HepG2 (cell line): ENCODE measurements around the gene CD68. TPM values are rescaled to one million over a fixed set of nuclear protein-coding genes. Genes with fewer than 3 reads are reported as not detected.

Experiments
- ASH2L ChIP-seq: fragments of 300-600, 200-600 bp; sonication (generic); IDR thresholded peaks from 2 replicates; pipeline ENCODE4 v1.7.0; 2017; ENCODE audit warnings: low read depth, mild to moderate bottlenecking, moderate library complexity, mixed read lengths, low read length; ENCODE audit not compliant: insufficient read length
- FOXC1 ChIP-seq: sonication (generic); formaldehyde crosslinking; IDR thresholded peaks from 2 replicates; pipeline ENCODE4 v1.8.0; 2022; ENCODE audit warnings: mild to moderate bottlenecking, missing genetic modification reagents, borderline replicate concordance
- FOXK2 ChIP-seq: fragments of 450-650 bp; IDR thresholded peaks from 2 replicates; pipeline ENCODE4 v1.6.1; 2016
- HNF4A ChIP-seq: sonication (generic); formaldehyde crosslinking; IDR thresholded peaks from 2 replicates; pipeline ENCODE4 v1.4.0; 2020; ENCODE audit warnings: missing genetic modification reagents
- KDM5B ChIP-seq: sonication (generic); formaldehyde crosslinking; IDR thresholded peaks from 2 replicates; pipeline ENCODE4 v1.4.0; 2020; ENCODE audit warnings: missing genetic modification reagents, mild to moderate bottlenecking, borderline replicate concordance
- KDM6A ChIP-seq: IDR thresholded peaks from 2 replicates; pipeline ENCODE4 v1.6.1; 2016; ENCODE audit warnings: low read depth
- MED8 ChIP-seq: sonication (generic); formaldehyde crosslinking; IDR thresholded peaks from 2 replicates; pipeline ENCODE4 v1.8.1; 2023; ENCODE audit warnings: mild to moderate bottlenecking, missing genetic modification reagents; ENCODE audit not compliant: insufficient replicate concordance
- MLLT10 ChIP-seq: sonication (generic); formaldehyde crosslinking; IDR thresholded peaks from 2 replicates; pipeline ENCODE4 v1.4.0; 2020; ENCODE audit warnings: missing genetic modification reagents
- PTBP1 ChIP-seq: fragments of 200-400 bp; formaldehyde crosslinking; IDR thresholded peaks from 2 replicates; pipeline ENCODE4 v1.6.1; 2018; ENCODE audit warnings: low read length, low read depth; ENCODE audit not compliant: poor library complexity, severe bottlenecking
- ZKSCAN5 ChIP-seq: sonication (generic); formaldehyde crosslinking; IDR thresholded peaks from 2 replicates; pipeline ENCODE4 v1.5.1; 2020; ENCODE audit warnings: mild to moderate bottlenecking, missing genetic modification reagents
- ZNF235 ChIP-seq: sonication (generic); formaldehyde crosslinking; IDR thresholded peaks from 2 replicates; pipeline ENCODE4 v1.8.1; 2023; ENCODE audit warnings: mild to moderate bottlenecking, missing genetic modification reagents, borderline replicate concordance
- ZNF383 ChIP-seq: sonication (generic); formaldehyde crosslinking; IDR thresholded peaks from 2 replicates; pipeline ENCODE4 v1.4.0; 2020; ENCODE audit warnings: missing genetic modification reagents, mild to moderate bottlenecking, borderline replicate concordance
- ZNF543 ChIP-seq: sonication (generic); formaldehyde crosslinking; IDR thresholded peaks from 2 replicates; pipeline ENCODE4 v1.4.0; 2020; ENCODE audit warnings: mild to moderate bottlenecking, missing genetic modification reagents
- ZNF607 ChIP-seq: sonication (generic); formaldehyde crosslinking; IDR thresholded peaks from 2 replicates; pipeline ENCODE4 v1.5.1; 2020; ENCODE audit warnings: missing genetic modification reagents, mild to moderate bottlenecking, borderline replicate concordance
- ZNF891 ChIP-seq: sonication (generic); formaldehyde crosslinking; IDR thresholded peaks from 2 replicates; pipeline ENCODE4 v1.5.0; 2020; ENCODE audit warnings: mild to moderate bottlenecking, missing genetic modification reagents
- ZSCAN31 ChIP-seq: sonication (generic); formaldehyde crosslinking; IDR thresholded peaks from 2 replicates; pipeline ENCODE4 v1.5.0; 2020; ENCODE audit warnings: low read depth, mild to moderate bottlenecking, missing genetic modification reagents
- polyA plus RNA-seq, 8 experiments: library from polyadenylated mRNA; depleted of rRNA in 3 of 8; stranded (reverse) in 7 of 8; unstranded in 1 of 8; fragments of >200 nt; fragmentation: Illumina TruSeq in 4 of 8; extraction: Trizol in 4 of 8; gene quantifications; 2 replicates each; pipeline versions ENCODE4 v1.2.1 to v1.2.3, GENCODE V29; 2011 to 2016; ENCODE audit warnings: low read depth in 4 of 8, missing spikeins in 1 of 8, mixed read lengths in 1 of 8; ENCODE audit not compliant: insufficient read depth in 1 of 8
- total RNA-seq, 5 experiments: library from RNA; depleted of rRNA; stranded (reverse); fragments of >200 nt; fragmentation: Illumina TruSeq; extraction: Trizol; gene quantifications; 2 replicates each; pipeline ENCODE4 v1.2.3, GENCODE V29; 2016; ENCODE audit warnings: low read depth in 1 of 5
- TF ChIP-seq, protein P1 (sequence below): fragments of 450-650 bp; IDR thresholded peaks from 2 replicates; pipeline ENCODE4 v1.6.1; 2017; ENCODE audit warnings: mild to moderate bottlenecking
- TF ChIP-seq, protein P2 (sequence below): sonication (generic); formaldehyde crosslinking; IDR thresholded peaks from 2 replicates; pipeline ENCODE4 v1.4.0; 2020; ENCODE audit warnings: low read depth, mild to moderate bottlenecking, missing genetic modification reagents
- TF ChIP-seq, protein P3 (sequence below): sonication (generic); formaldehyde crosslinking; IDR thresholded peaks from 2 replicates; pipeline ENCODE4 v1.5.0; 2020; ENCODE audit warnings: missing genetic modification reagents
- TF ChIP-seq, protein P4 (sequence below): sonication (generic); formaldehyde crosslinking; IDR thresholded peaks from 2 replicates; pipeline ENCODE4 v1.4.0; 2020; ENCODE audit warnings: missing genetic modification reagents

CD68 gene
- total and polyA plus RNA-seq, 2 of the 13 experiments (the other 11 are each of a cell fraction or from before 2014, with no cell fraction given) = 10.3 to 104 TPM

DNA sequence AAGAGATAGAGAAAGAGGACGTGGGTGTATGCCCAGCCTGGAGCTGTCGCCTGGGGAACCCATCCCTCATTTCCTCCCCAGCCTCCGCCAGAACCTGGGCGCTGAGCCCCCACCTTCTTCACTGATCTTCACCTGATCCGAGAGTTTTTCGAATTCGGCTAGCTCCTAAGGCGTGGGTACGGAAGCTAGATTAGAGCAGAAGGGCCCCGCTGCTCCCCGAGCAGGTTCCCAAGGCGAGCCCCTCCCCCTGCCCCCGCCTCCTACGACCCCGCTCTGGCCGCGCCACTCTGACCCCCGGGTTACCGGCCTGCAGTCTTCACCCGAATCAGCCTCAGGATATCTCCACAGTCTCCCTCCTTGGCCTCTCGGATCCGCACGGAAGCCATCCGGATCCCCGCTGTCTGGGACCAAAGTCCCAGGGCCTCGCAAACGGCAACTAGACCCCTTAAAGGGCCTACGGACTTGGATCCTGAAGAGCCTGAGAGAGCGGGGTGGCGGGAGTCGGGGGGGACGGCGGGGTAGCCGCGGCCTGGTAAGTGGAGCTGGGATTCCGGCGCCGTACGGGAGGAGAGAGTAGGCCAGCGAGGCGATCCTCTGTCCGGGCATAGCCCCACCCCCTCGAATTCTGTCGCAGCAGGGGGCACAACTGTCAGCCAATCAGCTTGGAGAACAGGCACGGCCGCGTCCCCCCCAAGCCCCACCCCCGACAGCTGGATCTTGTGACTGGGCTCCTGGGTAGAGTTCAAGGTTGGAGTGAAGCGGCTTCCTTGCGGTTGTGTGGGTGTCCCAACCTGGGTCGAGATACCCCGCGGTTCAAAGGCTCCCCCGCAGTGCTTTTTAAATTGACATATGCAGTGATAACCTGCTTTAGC is 48.0 kb downstream of the CD68 start, which contains the start of gene SAT2 (continued):
- TF ChIP-seq, protein P1, sequence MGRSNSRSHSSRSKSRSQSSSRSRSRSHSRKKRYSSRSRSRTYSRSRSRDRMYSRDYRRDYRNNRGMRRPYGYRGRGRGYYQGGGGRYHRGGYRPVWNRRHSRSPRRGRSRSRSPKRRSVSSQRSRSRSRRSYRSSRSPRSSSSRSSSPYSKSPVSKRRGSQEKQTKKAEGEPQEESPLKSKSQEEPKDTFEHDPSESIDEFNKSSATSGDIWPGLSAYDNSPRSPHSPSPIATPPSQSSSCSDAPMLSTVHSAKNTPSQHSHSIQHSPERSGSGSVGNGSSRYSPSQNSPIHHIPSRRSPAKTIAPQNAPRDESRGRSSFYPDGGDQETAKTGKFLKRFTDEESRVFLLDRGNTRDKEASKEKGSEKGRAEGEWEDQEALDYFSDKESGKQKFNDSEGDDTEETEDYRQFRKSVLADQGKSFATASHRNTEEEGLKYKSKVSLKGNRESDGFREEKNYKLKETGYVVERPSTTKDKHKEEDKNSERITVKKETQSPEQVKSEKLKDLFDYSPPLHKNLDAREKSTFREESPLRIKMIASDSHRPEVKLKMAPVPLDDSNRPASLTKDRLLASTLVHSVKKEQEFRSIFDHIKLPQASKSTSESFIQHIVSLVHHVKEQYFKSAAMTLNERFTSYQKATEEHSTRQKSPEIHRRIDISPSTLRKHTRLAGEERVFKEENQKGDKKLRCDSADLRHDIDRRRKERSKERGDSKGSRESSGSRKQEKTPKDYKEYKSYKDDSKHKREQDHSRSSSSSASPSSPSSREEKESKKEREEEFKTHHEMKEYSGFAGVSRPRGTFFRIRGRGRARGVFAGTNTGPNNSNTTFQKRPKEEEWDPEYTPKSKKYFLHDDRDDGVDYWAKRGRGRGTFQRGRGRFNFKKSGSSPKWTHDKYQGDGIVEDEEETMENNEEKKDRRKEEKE = no peak
- TF ChIP-seq ASH2L (peak; percentile 77), ZNF607 (CRISPR knock-in tag) (peak; percentile 45; the same call in 1 of the 2 replicates), ZNF543 (CRISPR knock-in tag) (0 out of 2 replicates have a peak, but pooled peaks have one; percentile 59), FOXC1 (CRISPR knock-in tag) (0 out of 2 replicates have a peak, but pooled peaks have one; percentile 34), FOXK2 (no peak), ZNF891 (CRISPR knock-in tag) (no peak), PTBP1 (no peak), MED8 (no peak), ZNF383 (no peak), MLLT10 (CRISPR knock-in tag) (no peak), KDM6A (CRISPR knock-in tag) (no peak), ZNF235 (CRISPR knock-in tag) (no peak), ZKSCAN5 (no peak), ZSCAN31 (CRISPR knock-in tag) (no peak), KDM5B (CRISPR knock-in tag) (peak; percentile 52; the same call in 1 of the 2 replicates), HNF4A (CRISPR knock-in tag) (peak; percentile 71)
- TF ChIP-seq, protein P2, sequence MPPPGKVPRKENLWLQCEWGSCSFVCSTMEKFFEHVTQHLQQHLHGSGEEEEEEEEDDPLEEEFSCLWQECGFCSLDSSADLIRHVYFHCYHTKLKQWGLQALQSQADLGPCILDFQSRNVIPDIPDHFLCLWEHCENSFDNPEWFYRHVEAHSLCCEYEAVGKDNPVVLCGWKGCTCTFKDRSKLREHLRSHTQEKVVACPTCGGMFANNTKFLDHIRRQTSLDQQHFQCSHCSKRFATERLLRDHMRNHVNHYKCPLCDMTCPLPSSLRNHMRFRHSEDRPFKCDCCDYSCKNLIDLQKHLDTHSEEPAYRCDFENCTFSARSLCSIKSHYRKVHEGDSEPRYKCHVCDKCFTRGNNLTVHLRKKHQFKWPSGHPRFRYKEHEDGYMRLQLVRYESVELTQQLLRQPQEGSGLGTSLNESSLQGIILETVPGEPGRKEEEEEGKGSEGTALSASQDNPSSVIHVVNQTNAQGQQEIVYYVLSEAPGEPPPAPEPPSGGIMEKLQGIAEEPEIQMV (CRISPR knock-in tag) = no peak
- TF ChIP-seq, protein P3, sequence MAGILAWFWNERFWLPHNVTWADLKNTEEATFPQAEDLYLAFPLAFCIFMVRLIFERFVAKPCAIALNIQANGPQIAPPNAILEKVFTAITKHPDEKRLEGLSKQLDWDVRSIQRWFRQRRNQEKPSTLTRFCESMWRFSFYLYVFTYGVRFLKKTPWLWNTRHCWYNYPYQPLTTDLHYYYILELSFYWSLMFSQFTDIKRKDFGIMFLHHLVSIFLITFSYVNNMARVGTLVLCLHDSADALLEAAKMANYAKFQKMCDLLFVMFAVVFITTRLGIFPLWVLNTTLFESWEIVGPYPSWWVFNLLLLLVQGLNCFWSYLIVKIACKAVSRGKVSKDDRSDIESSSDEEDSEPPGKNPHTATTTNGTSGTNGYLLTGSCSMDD (CRISPR knock-in tag) = no peak
- TF ChIP-seq, protein P4, sequence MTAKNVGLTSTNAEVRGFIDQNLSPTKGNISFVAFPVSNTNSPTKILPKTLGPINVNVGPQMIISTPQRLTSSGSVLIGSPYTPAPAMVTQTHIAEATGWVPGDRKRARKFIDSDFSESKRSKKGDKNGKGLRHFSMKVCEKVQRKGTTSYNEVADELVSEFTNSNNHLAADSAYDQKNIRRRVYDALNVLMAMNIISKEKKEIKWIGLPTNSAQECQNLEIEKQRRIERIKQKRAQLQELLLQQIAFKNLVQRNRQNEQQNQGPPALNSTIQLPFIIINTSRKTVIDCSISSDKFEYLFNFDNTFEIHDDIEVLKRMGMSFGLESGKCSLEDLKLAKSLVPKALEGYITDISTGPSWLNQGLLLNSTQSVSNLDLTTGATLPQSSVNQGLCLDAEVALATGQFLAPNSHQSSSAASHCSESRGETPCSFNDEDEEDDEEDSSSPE (CRISPR knock-in tag) = peak; percentile 49; the same call in 1 of the 2 replicates
